Endodermal cell (in vitro differentiated cells): Measurements from ENCODE around the gene OGG1. TPM values are rescaled to one million over a fixed set of nuclear protein-coding genes. Genes with fewer than 3 reads are reported as not detected.

Experiments used
- DNase-seq: peaks from one replicate; pipeline ENCODE4 v3.0.0-alpha.2; 2017
- H3K27ac ChIP-seq: 2 replicates; pipeline ENCODE4 v1.5.1; 2013; ENCODE audit warnings: mild to moderate bottlenecking, low read depth, low read length, moderate library complexity
- H3K27me3 ChIP-seq: 2 replicates; pipeline ENCODE4 v1.6.1; 2013; ENCODE audit warnings: mild to moderate bottlenecking, low read length, moderate library complexity; ENCODE audit not compliant: insufficient read depth, control insufficient read depth, poor library complexity, severe bottlenecking
- H3K36me3 ChIP-seq: 2 replicates; pipeline ENCODE4 v1.7.0; 2013; ENCODE audit warnings: mild to moderate bottlenecking, low read length, moderate library complexity; ENCODE audit not compliant: control insufficient read depth, insufficient read depth
- H3K4me1 ChIP-seq: one replicate; pipeline ENCODE4 v1.7.0; 2013; ENCODE audit warnings: low read length; ENCODE audit not compliant: control insufficient read depth, insufficient read depth
- H3K4me3 ChIP-seq: 2 replicates; pipeline ENCODE4 v1.5.1; 2013; ENCODE audit warnings: mild to moderate bottlenecking, low read length, moderate library complexity
- H3K9ac ChIP-seq: 2 replicates; pipeline ENCODE4 v1.6.1; 2013; ENCODE audit warnings: mild to moderate bottlenecking, low read length, moderate library complexity; ENCODE audit not compliant: poor library complexity, severe bottlenecking; ENCODE audit errors: extremely low read depth
- H3K9me3 ChIP-seq: 2 replicates; pipeline ENCODE4 v1.6.1; 2013; ENCODE audit warnings: mild to moderate bottlenecking, low read length, moderate library complexity; ENCODE audit not compliant: control insufficient read depth
- H3K27ac Mint-ChIP-seq: 2 replicates; pipeline ENCODE4 v1.8.0; 2020; ENCODE audit warnings: mixed read lengths
- H3K27me3 Mint-ChIP-seq: 2 replicates; pipeline ENCODE4 v1.8.0; 2021; ENCODE audit warnings: mild to moderate bottlenecking, mixed read lengths; ENCODE audit not compliant: insufficient read depth
- H3K36me3 Mint-ChIP-seq: 2 replicates; pipeline ENCODE4 v1.8.0; 2020; ENCODE audit warnings: low read depth, mixed read lengths
- H3K4me1 Mint-ChIP-seq: 2 replicates; pipeline ENCODE4 v1.8.0; 2020; ENCODE audit warnings: mixed read lengths
- H3K4me3 Mint-ChIP-seq: 2 replicates; pipeline ENCODE4 v1.8.0; 2020; ENCODE audit warnings: mild to moderate bottlenecking, moderate library complexity, mixed read lengths
- H3K9me3 Mint-ChIP-seq: 2 replicates; pipeline ENCODE4 v1.8.0; 2020; ENCODE audit warnings: mild to moderate bottlenecking, mixed read lengths
- WGBS, 2 experiments: methylation state at CpG; one replicate each; pipeline versions ENCODE4 v1.1.5 to v1.1.7; 2013; ENCODE audit warnings: missing lambda C conversion rate in 2 of 2, mixed read lengths in 1 of 2; ENCODE audit not compliant: insufficient coverage in 1 of 2, insufficient read length in 1 of 2; 5-methylcytosine and 5-hydroxymethylcytosine counted together
- total RNA-seq, 2 donors: library from RNA; stranded (reverse); fragmentation: NEBNext Ultra II Directional in 1 of 2; extraction: Animal tissue kit (Norgen Biotek cat#: 25700) in 1 of 2; gene quantifications; 2 replicates in 1 of 2; 3 replicates in 1 of 2; pipeline ENCODE4 v1.2.1, GENCODE V29; 2021
- TF ChIP-seq, protein P1 (sequence below): fragments of 200-600 bp; sonication (generic); conservative IDR thresholded peaks from 2 replicates; pipeline ENCODE4 v1.5.0; 2021; ENCODE audit warnings: antibody characterized with exemption, mild to moderate bottlenecking

The OGG1 gene
- total RNA-seq, 2 donors from 2014 or later = 28.6 to 34.0 TPM

DNA sequence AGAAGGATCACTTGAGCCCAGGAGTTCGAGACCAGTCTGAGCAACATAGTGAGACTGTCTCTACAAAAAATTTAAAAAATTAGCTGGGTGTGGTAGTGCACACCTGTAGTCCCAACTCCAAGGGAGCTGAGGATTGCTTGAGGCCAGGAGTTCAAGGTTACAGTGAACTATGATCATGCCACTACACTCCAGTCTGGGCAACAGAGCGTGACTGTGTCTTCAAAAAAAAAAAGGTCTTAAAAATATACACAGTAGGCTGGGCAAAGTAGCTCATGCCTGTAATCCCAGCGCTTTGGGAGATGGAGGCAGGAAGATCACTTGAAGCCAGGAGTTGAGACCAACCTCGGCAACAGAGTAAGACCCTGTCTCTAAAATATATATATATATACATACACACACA is 31.2 kb downstream of the OGG1 start:
- H3K27ac Mint-ChIP-seq = no peak overlapping the region
- H3K9me3 Mint-ChIP-seq = no peaks in the 10 kb centered on the region
- no peak for DNase-seq
- WGBS, 2 experiments = 93 to 96% methylated on average over 2 to 3 of the region's 4 CpGs
- Histone ChIP-seq H3K4me1 (no peaks in the 10 kb centered on the region), H3K27me3 (no peaks in the 10 kb centered on the region), H3K27ac (no peak overlapping the region), H3K9me3 (no peaks in the 10 kb centered on the region), H3K9ac (no peak overlapping the region), H3K4me3 (no peak overlapping the region), H3K36me3 (peaks cover 34% of the 10 kb centered on the region)
- no peaks in the 10 kb centered on the region for H3K27me3 Mint-ChIP-seq
- H3K4me3 Mint-ChIP-seq = no peak overlapping the region
- H3K4me1 Mint-ChIP-seq = peaks cover 2% of the 10 kb centered on the region
- TF ChIP-seq, protein P1, sequence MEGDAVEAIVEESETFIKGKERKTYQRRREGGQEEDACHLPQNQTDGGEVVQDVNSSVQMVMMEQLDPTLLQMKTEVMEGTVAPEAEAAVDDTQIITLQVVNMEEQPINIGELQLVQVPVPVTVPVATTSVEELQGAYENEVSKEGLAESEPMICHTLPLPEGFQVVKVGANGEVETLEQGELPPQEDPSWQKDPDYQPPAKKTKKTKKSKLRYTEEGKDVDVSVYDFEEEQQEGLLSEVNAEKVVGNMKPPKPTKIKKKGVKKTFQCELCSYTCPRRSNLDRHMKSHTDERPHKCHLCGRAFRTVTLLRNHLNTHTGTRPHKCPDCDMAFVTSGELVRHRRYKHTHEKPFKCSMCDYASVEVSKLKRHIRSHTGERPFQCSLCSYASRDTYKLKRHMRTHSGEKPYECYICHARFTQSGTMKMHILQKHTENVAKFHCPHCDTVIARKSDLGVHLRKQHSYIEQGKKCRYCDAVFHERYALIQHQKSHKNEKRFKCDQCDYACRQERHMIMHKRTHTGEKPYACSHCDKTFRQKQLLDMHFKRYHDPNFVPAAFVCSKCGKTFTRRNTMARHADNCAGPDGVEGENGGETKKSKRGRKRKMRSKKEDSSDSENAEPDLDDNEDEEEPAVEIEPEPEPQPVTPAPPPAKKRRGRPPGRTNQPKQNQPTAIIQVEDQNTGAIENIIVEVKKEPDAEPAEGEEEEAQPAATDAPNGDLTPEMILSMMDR = no peak
- peaks cover 49% of the 10 kb centered on the region for H3K36me3 Mint-ChIP-seq

DNA sequence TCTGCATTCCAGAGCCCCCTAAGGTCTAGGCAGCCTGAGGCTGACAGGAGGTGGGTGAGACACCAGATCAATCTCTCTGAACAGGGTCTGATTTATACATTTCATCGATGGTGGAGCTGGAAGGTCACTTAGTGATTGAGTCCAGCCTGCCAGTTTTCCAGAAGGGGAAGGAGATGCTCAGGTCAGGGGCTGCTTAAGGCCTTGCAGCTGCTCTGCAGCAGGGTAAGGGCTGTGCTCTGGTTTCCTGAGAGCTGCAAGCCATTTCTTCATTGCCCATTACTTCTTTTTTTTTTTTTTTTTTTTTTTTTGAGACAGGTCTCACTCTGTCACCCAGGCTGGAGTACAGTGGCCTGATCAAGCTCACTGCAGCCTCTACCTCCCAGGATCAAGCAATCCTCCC is 31.8 kb downstream of the OGG1 start:
- no peak overlapping the region for H3K4me3 ChIP-seq
- H3K27me3 ChIP-seq = no peaks in the 10 kb centered on the region
- H3K27ac ChIP-seq = no peak overlapping the region
- TF ChIP-seq, protein P1 = no peak
- H3K4me1 ChIP-seq = no peaks in the 10 kb centered on the region
- H3K36me3 ChIP-seq = peaks cover 39% of the 10 kb centered on the region
- Mint-ChIP-seq H3K4me1 (no peaks in the 10 kb centered on the region), H3K4me3 (no peak overlapping the region), H3K27me3 (no peaks in the 10 kb centered on the region), H3K27ac (no peak overlapping the region), H3K9me3 (no peaks in the 10 kb centered on the region), H3K36me3 (peaks cover 55% of the 10 kb centered on the region)
- WGBS, 2 experiments = 97% methylated on average over 1 of the region's 1 CpG; no CpG with 5 or more reads in 1 of the 2 experiments
- H3K9ac ChIP-seq = no peak overlapping the region
- no peak for DNase-seq
- no peaks in the 10 kb centered on the region for H3K9me3 ChIP-seq

DNA sequence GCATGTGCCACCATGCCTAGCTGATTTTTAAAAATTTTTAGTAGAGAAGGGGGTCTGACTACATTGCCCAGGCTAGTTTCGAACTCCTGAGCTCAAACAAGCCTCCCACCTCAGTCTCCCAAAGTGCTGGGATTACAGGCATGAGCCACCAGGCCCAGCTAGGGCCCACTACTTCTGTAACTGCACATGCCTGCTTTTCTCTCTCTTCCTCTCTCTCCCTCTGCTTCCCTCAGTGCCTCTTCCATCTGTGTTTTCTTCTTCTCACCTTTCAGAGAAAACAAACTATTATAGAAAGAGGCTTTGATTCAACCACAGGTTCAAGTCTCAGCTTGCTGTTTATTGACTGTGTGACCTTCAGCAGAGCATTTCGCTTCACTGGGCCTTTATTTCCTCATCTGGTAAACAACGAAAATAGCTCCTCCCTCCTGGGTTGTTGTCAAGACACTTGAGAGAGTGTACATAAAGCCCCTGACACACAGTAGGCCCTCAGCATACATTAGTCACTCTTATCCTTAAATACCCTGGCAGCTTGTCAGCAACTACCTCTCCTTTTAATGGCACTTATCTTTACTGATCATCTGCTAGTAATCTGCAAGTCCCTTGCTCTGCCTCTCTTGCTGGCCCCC is 32.3 kb downstream of the OGG1 start:
- no peak for DNase-seq
- Mint-ChIP-seq H3K4me3 (no peak overlapping the region), H3K4me1 (no peaks in the 10 kb centered on the region), H3K27me3 (no peaks in the 10 kb centered on the region), H3K27ac (no peak overlapping the region), H3K9me3 (no peaks in the 10 kb centered on the region), H3K36me3 (peaks cover 60% of the 10 kb centered on the region)
- Histone ChIP-seq H3K27me3 (no peaks in the 10 kb centered on the region), H3K9ac (no peak overlapping the region), H3K4me3 (no peak overlapping the region), H3K9me3 (no peaks in the 10 kb centered on the region), H3K27ac (no peak overlapping the region), H3K36me3 (peaks cover 44% of the 10 kb centered on the region), H3K4me1 (no peaks in the 10 kb centered on the region)
- WGBS, 2 experiments = 84 to 88% methylated on average over 3 of the region's 3 CpGs
- TF ChIP-seq, protein P1 = no peak
